GM23338 (cell line): ENCODE results near the gene TRMT2A. TPM values are rescaled to one million over a fixed set of nuclear protein-coding genes. Genes with fewer than 3 reads are reported as not detected.

Source experiments
- ATAC-seq: fragments of 200-7000 bp; cut with Tn5 transposase; 3 replicates; pipeline ENCODE4 v1.9.1; 2020
- DNase-seq: peaks from one replicate; pipeline ENCODE4 v3.0.0-alpha.2; 2015; ENCODE audit warnings: low spot score
- H2AFZ ChIP-seq: fragments of 200-600 bp; sonication (generic); 2 replicates; pipeline ENCODE4 v1.8.0; 2016; ENCODE audit warnings: antibody characterized with exemption, mild to moderate bottlenecking, moderate library complexity
- H3F3A ChIP-seq: fragments of 200-600 bp; sonication (generic); replicated peaks from 2 replicates; pipeline ENCODE4 v1.8.0; 2017; ENCODE audit warnings: antibody characterized with exemption, mixed run types, low read depth
- H3K27ac ChIP-seq: fragments of 200-600 bp; sonication (generic); 2 replicates; pipeline ENCODE4 v1.6.1; 2016; ENCODE audit warnings: low read depth
- H3K27me3 ChIP-seq: fragments of 200-600 bp; sonication (generic); 2 replicates; pipeline ENCODE4 v1.8.0; 2016; ENCODE audit warnings: mild to moderate bottlenecking, mixed run types, moderate library complexity; ENCODE audit not compliant: insufficient read depth
- H3K36me3 ChIP-seq: fragments of 200-600 bp; sonication (generic); 2 replicates; pipeline ENCODE4 v1.8.0; 2016; ENCODE audit warnings: mild to moderate bottlenecking; ENCODE audit not compliant: insufficient read depth
- H3K4me1 ChIP-seq: fragments of 200-600 bp; sonication (generic); 2 replicates; pipeline ENCODE4 v1.8.0; 2016; ENCODE audit warnings: mild to moderate bottlenecking, moderate library complexity; ENCODE audit not compliant: insufficient read depth
- H3K4me2 ChIP-seq: fragments of 200-600 bp; sonication (generic); 2 replicates; pipeline ENCODE4 v1.7.1; 2017; ENCODE audit warnings: mixed run types
- H3K4me3 ChIP-seq: fragments of 200-600 bp; sonication (generic); 2 replicates; pipeline ENCODE4 v1.6.1; 2016; ENCODE audit warnings: mixed run types
- H3K79me2 ChIP-seq: fragments of 200-600 bp; sonication (generic); replicated peaks from 2 replicates; pipeline ENCODE4 v1.8.0; 2017; ENCODE audit warnings: mild to moderate bottlenecking; ENCODE audit not compliant: insufficient read depth
- H3K9me2 ChIP-seq: fragments of 200-600 bp; sonication (generic); 2 replicates; pipeline ENCODE4 v1.8.0; 2017; ENCODE audit not compliant: insufficient read depth
- H4K20me1 ChIP-seq: fragments of 200-600 bp; sonication (generic); replicated peaks from 2 replicates; pipeline ENCODE4 v1.8.0; 2017; ENCODE audit warnings: mild to moderate bottlenecking; ENCODE audit not compliant: insufficient read depth
- H3K27ac Mint-ChIP-seq: 2 replicates; pipeline ENCODE4 v1.8.0; 2020; ENCODE audit warnings: inconsistent platforms, mild to moderate bottlenecking, moderate library complexity, mixed read lengths
- H3K27me3 Mint-ChIP-seq: 3 replicates; pipeline ENCODE4 v1.8.0; 2022; ENCODE audit warnings: low read depth, mild to moderate bottlenecking, moderate library complexity, mixed read lengths, inconsistent platforms; ENCODE audit not compliant: insufficient read depth, poor library complexity
- H3K36me3 Mint-ChIP-seq: 3 replicates; pipeline ENCODE4 v1.8.0; 2021; ENCODE audit warnings: low read depth, mild to moderate bottlenecking, inconsistent platforms, moderate library complexity, mixed read lengths
- H3K4me1 Mint-ChIP-seq: 3 replicates; pipeline ENCODE4 v1.8.0; 2020; ENCODE audit warnings: mild to moderate bottlenecking, inconsistent platforms, mixed read lengths
- H3K4me3 Mint-ChIP-seq: 3 replicates; pipeline ENCODE4 v1.8.0; 2021; ENCODE audit warnings: moderate library complexity, mild to moderate bottlenecking, inconsistent platforms, mixed read lengths
- H3K9me3 Mint-ChIP-seq: 3 replicates; pipeline ENCODE4 v1.8.0; 2020; ENCODE audit warnings: moderate library complexity, mild to moderate bottlenecking, inconsistent platforms, mixed read lengths
- EZH2 ChIP-seq: fragments of 200-600 bp; sonication (generic); IDR thresholded peaks from one replicate; pipeline ENCODE4 v1.8.0; 2017; ENCODE audit warnings: antibody characterized with exemption, mild to moderate bottlenecking, low read depth; ENCODE audit not compliant: unreplicated experiment
- EZH2phosphoT487 ChIP-seq: fragments of 200-600 bp; sonication (generic); IDR thresholded peaks from one replicate; pipeline ENCODE4 v1.8.1; 2018; ENCODE audit warnings: antibody characterized with exemption; ENCODE audit not compliant: unreplicated experiment
- JUNB ChIP-seq: IDR thresholded peaks from one replicate; pipeline ENCODE4 v1.6.1; 2016; ENCODE audit warnings: antibody characterized with exemption; ENCODE audit not compliant: unreplicated experiment
- NANOG ChIP-seq: IDR thresholded peaks from 2 replicates; pipeline ENCODE4 v1.6.1; 2016; ENCODE audit warnings: antibody characterized with exemption, borderline replicate concordance
- POLR2AphosphoS5 ChIP-seq: IDR thresholded peaks from 2 replicates; pipeline ENCODE4 v1.6.1; 2016; ENCODE audit warnings: antibody characterized with exemption, low read depth
- STAT1 ChIP-seq: IDR thresholded peaks from one replicate; pipeline ENCODE4 v1.6.1; 2016; ENCODE audit warnings: antibody characterized with exemption; ENCODE audit not compliant: unreplicated experiment
- ZNF114 ChIP-seq: fragments of 250-450 bp; sonication (Bioruptor Pico); IDR thresholded peaks from 2 replicates; pipeline ENCODE4 v1.5.0; 2020; ENCODE audit warnings: mild to moderate bottlenecking, moderate library complexity
- polyA plus RNA-seq: library from polyadenylated mRNA; unstranded; fragments of >200 nt; fragmentation: Nextera tagmentation; extraction: Ambion mirVana; gene quantifications from 2 replicates; pipeline ENCODE4 v1.2.1, GENCODE V29; 2016
- total RNA-seq: library from RNA; depleted of rRNA; stranded (reverse); fragments of >200 nt; shearing (Covaris generic); gene quantifications from 2 replicates; pipeline ENCODE4 v1.2.3, GENCODE V29; 2014
- TF ChIP-seq, protein P1 (sequence below): IDR thresholded peaks from 2 replicates; pipeline ENCODE4 v1.6.1; 2016; ENCODE audit warnings: antibody characterized with exemption
- TF ChIP-seq, protein P2 (sequence below): IDR thresholded peaks from one replicate; pipeline ENCODE4 v1.6.1; 2018; ENCODE audit warnings: antibody characterized with exemption; ENCODE audit not compliant: unreplicated experiment
- TF ChIP-seq, protein P3 (sequence below), 2 experiments: fragments of 200-600 bp in 1 of 2; sonication (generic) in 1 of 2; conservative IDR thresholded peaks; 2 replicates each; pipeline versions ENCODE4 v1.5.1 to v1.6.1; 2016 to 2017; ENCODE audit warnings: antibody characterized with exemption in 2 of 2, low read depth in 2 of 2, mild to moderate bottlenecking in 2 of 2, moderate library complexity in 1 of 2

Gene TRMT2A
- total and polyA plus RNA-seq, 2 experiments from 2014 or later, result 41.3 to 61.3 TPM

DNA sequence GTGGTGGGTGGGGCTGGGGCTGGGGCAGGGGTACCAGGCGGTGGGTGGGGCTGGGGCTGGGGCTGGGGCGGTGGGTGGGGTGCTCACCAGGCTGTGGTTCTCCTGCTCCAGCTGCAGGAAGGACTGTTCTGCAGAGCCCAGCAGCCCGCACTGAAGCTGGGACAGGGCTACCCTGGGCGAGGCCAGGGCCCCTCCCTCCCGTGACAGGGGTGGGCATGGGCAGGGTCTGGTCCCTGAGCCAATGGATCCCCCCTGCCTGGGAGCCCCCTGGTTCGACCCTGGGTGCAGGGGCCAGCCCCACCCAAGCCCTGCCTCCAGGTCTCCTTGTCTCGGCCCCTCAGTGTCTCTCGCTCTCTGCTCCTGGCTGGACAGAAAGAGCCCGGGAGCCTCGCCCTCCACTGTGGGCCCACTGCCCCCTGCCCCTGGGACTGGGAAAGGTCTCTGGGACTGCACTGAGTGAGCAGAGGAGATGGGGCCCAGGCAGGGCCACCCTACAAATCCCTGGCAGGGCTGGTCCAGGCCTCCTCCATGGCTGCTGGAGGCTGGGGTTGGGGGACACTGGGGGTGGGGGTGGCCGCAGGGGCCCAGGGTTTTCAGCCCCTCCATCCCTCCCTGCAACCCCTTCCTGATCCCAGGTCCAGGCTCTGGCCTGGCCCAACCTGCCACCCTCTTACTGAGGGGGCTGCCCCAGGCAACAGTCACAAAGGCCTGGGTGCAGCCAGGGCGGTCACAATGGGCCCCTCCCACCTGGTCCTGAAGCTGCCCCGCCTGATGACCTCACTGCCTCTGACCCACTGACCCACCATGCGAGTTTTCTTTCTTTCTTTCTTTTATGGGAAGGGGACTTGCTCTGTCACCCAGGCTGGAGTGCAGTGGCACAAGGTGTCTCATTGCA is 33.6 kb upstream of the TRMT2A start, which contains the start of gene CCDC188:
CCDC188 (minus strand) TSS at position 675 of the 895 bp plus-strand sequence; CDS start at position 606, 69 bp downstream.
- TF ChIP-seq JUNB, result no peak
- no peak within 1 kb of the TSS for H3K27ac Mint-ChIP-seq
- Histone ChIP-seq H3K27ac (no peak within 1 kb of the TSS), H3K9me2 (no peaks in the 10 kb centered on the region), H3K4me2 (no peak within 1 kb of the TSS), H3F3A (no peaks in the 10 kb centered on the region), H2AFZ (no peak within 1 kb of the TSS), H3K79me2 (no peaks in the 10 kb centered on the region), H3K27me3 (no peaks in the 10 kb centered on the region), H4K20me1 (no peaks in the 10 kb centered on the region), H3K4me1 (no peaks in the 10 kb centered on the region), H3K4me3 (no peak within 1 kb of the TSS), H3K36me3 (no peaks in the 10 kb centered on the region)
- no peaks in the 10 kb centered on the region for H3K9me3 Mint-ChIP-seq
- peaks cover 9% of the 10 kb centered on the region for H3K27me3 Mint-ChIP-seq
- DNase-seq (no peak), ATAC-seq (no peak)
- H3K4me1 Mint-ChIP-seq, result peaks cover 6% of the 10 kb centered on the region
- H3K36me3 Mint-ChIP-seq, result no peaks in the 10 kb centered on the region
- no peak within 1 kb of the TSS for H3K4me3 Mint-ChIP-seq

DNA sequence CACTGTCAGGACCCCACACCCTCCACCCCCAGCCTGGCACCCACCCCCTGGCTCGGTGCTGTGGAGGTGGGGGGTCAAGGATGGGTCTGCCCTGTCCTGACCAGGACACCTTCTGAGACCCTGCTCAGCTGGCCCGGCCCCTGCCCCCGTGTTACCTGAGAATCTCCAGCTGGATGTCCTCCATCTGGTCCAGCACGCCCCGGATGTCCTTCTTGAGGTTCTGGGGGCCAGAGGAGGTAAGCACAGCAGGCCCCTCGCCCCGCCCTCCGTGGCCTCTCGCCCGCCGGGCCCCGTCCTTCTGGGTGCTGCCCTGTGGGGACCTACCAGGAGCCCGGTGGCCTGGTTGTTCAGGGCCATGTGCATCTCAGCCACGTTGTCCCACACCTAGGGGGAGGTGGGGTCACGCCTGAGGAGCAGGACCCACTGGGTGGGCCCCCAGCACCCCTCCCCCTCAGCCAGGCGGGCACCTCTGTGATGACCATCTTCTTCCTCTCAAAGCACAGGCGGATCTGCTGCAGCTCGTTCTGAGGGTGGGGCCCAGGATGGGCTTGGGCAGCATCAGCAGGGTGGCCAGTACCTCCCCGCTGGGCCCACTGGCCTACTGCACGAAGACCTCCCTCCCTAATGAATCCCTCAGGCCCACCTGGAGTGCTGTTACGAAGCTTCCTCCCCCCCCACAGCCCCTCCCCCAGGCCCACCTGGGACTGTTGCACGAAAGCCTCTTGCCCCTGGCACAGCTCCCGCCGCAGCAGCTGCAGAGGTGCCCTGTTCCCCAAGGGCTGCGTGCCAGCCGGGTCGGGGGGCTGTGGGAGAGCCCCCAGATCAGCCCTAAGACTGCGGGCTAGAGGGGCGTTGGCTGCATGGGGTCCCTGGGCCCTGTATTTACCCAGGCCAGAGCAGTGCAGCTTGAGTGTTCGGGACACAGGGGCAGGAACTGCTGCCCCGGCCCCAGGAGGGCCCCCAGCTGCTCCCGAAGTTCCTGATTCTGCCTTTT is 32.5 kb upstream of the TRMT2A start:
- H3K4me3 ChIP-seq, result no peak overlapping the region
- no peak overlapping the region for H2AFZ ChIP-seq
- no peaks in the 10 kb centered on the region for H3K79me2 ChIP-seq
- ATAC-seq, result no peak
- H3K4me1 ChIP-seq, result no peaks in the 10 kb centered on the region
- H3K27me3 Mint-ChIP-seq, result peaks cover 9% of the 10 kb centered on the region
- no peak overlapping the region for H3K4me3 Mint-ChIP-seq
- no peaks in the 10 kb centered on the region for H3K9me2 ChIP-seq
- no peak overlapping the region for H3K27ac Mint-ChIP-seq
- peaks cover 6% of the 10 kb centered on the region for H3K4me1 Mint-ChIP-seq
- DNase-seq, result no peak
- H3K36me3 ChIP-seq, result no peaks in the 10 kb centered on the region
- no peaks in the 10 kb centered on the region for H4K20me1 ChIP-seq
- no peaks in the 10 kb centered on the region for H3F3A ChIP-seq
- no peaks in the 10 kb centered on the region for H3K36me3 Mint-ChIP-seq
- H3K4me2 ChIP-seq, result no peak overlapping the region
- no peaks in the 10 kb centered on the region for H3K27me3 ChIP-seq
- no peak overlapping the region for H3K27ac ChIP-seq
- no peaks in the 10 kb centered on the region for H3K9me3 Mint-ChIP-seq
- TF ChIP-seq NANOG, result no peak
- no peak for TF ChIP-seq POLR2AphosphoS5
- TF ChIP-seq, protein P1, sequence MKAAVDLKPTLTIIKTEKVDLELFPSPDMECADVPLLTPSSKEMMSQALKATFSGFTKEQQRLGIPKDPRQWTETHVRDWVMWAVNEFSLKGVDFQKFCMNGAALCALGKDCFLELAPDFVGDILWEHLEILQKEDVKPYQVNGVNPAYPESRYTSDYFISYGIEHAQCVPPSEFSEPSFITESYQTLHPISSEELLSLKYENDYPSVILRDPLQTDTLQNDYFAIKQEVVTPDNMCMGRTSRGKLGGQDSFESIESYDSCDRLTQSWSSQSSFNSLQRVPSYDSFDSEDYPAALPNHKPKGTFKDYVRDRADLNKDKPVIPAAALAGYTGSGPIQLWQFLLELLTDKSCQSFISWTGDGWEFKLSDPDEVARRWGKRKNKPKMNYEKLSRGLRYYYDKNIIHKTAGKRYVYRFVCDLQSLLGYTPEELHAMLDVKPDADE, result no peak
- no peak for TF ChIP-seq EZH2phosphoT487
- TF ChIP-seq ZNF114 (CRISPR knock-in tag), result no peak
- TF ChIP-seq JUNB, result no peak
- TF ChIP-seq, protein P2, sequence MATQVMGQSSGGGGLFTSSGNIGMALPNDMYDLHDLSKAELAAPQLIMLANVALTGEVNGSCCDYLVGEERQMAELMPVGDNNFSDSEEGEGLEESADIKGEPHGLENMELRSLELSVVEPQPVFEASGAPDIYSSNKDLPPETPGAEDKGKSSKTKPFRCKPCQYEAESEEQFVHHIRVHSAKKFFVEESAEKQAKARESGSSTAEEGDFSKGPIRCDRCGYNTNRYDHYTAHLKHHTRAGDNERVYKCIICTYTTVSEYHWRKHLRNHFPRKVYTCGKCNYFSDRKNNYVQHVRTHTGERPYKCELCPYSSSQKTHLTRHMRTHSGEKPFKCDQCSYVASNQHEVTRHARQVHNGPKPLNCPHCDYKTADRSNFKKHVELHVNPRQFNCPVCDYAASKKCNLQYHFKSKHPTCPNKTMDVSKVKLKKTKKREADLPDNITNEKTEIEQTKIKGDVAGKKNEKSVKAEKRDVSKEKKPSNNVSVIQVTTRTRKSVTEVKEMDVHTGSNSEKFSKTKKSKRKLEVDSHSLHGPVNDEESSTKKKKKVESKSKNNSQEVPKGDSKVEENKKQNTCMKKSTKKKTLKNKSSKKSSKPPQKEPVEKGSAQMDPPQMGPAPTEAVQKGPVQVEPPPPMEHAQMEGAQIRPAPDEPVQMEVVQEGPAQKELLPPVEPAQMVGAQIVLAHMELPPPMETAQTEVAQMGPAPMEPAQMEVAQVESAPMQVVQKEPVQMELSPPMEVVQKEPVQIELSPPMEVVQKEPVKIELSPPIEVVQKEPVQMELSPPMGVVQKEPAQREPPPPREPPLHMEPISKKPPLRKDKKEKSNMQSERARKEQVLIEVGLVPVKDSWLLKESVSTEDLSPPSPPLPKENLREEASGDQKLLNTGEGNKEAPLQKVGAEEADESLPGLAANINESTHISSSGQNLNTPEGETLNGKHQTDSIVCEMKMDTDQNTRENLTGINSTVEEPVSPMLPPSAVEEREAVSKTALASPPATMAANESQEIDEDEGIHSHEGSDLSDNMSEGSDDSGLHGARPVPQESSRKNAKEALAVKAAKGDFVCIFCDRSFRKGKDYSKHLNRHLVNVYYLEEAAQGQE, result no peak
- TF ChIP-seq EZH2, result no peak
- TF ChIP-seq STAT1, result no peak
- TF ChIP-seq, protein P3, sequence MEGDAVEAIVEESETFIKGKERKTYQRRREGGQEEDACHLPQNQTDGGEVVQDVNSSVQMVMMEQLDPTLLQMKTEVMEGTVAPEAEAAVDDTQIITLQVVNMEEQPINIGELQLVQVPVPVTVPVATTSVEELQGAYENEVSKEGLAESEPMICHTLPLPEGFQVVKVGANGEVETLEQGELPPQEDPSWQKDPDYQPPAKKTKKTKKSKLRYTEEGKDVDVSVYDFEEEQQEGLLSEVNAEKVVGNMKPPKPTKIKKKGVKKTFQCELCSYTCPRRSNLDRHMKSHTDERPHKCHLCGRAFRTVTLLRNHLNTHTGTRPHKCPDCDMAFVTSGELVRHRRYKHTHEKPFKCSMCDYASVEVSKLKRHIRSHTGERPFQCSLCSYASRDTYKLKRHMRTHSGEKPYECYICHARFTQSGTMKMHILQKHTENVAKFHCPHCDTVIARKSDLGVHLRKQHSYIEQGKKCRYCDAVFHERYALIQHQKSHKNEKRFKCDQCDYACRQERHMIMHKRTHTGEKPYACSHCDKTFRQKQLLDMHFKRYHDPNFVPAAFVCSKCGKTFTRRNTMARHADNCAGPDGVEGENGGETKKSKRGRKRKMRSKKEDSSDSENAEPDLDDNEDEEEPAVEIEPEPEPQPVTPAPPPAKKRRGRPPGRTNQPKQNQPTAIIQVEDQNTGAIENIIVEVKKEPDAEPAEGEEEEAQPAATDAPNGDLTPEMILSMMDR (conservative IDR thresholded peaks at IDR 0.05; ENCODE audit: low read depth in 2 of 2), result no peak
